GM12878 (cell line): ENCODE measurements around the gene NRP1.

Experiments
- JUNB ChIP-seq: IDR thresholded peaks from 2 replicates; pipeline ENCODE4 v1.6.1; 2016; ENCODE audit warnings: antibody characterized with exemption, mild to moderate bottlenecking
- RFX5 ChIP-seq: IDR thresholded peaks from 2 replicates; pipeline ENCODE4 v1.6.1; 2011; ENCODE audit warnings: low read depth, low read length, improper control_type of control experiment
- ZSCAN29 ChIP-seq: fragments of 450-650 bp; IDR thresholded peaks from 2 replicates; pipeline ENCODE4 v1.6.1; 2017; ENCODE audit warnings: mild to moderate bottlenecking, moderate library complexity
- TF ChIP-seq, protein P1 (sequence below), 3 experiments: IDR thresholded peaks in 2 of 3; conservative IDR thresholded peaks in 1 of 3; 2 replicates each; pipeline ENCODE4 v1.5.1; 2011; ENCODE audit warnings: low read depth in 3 of 3, low read length in 3 of 3, mild to moderate bottlenecking in 3 of 3, control low read depth in 2 of 3, moderate library complexity in 2 of 3, inconsistent platforms in 1 of 3, mixed read lengths in 1 of 3; ENCODE audit not compliant: control insufficient read depth in 2 of 3, insufficient read depth in 1 of 3; ENCODE audit errors: extremely low read depth in 1 of 3

DNA sequence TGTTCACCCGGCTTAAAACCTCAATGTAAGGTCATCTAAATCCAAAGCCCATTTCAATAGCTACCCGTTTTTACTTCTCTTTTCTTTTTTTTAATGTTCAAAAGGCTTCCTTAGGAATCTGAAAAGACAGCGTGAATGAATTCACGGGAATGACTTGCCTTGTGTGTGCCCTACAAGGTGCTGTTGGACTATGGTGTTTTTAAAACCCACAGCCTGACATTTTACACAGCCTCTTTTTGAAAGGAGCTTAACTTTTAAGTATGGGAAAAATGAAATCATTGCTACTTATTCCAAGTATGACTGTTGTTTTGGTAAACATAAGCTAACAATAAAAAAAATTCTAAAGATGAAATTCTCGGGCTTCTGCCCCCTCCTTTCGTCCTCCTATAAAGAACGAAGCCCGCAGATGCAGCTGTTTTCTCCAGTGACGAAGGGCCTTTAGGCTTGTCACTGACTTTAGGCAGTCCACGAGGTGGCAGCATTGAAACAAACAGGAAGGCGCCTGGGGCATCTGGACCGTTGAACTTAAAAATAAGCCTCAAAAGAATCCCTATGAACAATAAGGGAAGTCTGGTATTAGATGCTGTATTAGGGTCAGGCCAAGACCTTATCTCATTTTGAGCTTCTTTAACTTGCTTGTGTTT, 141.3 kb downstream of the NRP1 start:
- TF ChIP-seq, protein P1, sequence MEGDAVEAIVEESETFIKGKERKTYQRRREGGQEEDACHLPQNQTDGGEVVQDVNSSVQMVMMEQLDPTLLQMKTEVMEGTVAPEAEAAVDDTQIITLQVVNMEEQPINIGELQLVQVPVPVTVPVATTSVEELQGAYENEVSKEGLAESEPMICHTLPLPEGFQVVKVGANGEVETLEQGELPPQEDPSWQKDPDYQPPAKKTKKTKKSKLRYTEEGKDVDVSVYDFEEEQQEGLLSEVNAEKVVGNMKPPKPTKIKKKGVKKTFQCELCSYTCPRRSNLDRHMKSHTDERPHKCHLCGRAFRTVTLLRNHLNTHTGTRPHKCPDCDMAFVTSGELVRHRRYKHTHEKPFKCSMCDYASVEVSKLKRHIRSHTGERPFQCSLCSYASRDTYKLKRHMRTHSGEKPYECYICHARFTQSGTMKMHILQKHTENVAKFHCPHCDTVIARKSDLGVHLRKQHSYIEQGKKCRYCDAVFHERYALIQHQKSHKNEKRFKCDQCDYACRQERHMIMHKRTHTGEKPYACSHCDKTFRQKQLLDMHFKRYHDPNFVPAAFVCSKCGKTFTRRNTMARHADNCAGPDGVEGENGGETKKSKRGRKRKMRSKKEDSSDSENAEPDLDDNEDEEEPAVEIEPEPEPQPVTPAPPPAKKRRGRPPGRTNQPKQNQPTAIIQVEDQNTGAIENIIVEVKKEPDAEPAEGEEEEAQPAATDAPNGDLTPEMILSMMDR (IDR thresholded peaks at IDR 0.05 in 2 of 3, conservative IDR thresholded peaks at IDR 0.05 in 1 of 3; ENCODE audit: control insufficient read depth in 2 of 3, extremely low read depth in 1 of 3, insufficient read depth in 1 of 3, low read depth in 3 of 3, low read length in 3 of 3), result peak; percentile 59 to 69 (median 66)
- TF ChIP-seq ZSCAN29 (no peak), JUNB (no peak), RFX5 (no peak)
